Activated T-cell treated with anti-CD3 and anti-CD28 coated beads, Interleukin-2, amount 50 U/mL, for 4 hours (primary cell): ENCODE results near the gene ZBTB20. TPM values are rescaled to one million over a fixed set of nuclear protein-coding genes. Genes with fewer than 3 reads are reported as not detected.

Experiments
- ATAC-seq, 2 donors: fragments of 200-7000 bp; cut with Tn5 transposase; one replicate each; pipeline ENCODE4 v1.10.0; 2021
- DNase-seq: peaks from one replicate; pipeline ENCODE4 v3.0.0-alpha.2; 2020
- H3K27me3 Mint-ChIP-seq: one replicate; pipeline ENCODE4 v1.8.0; 2021; ENCODE audit warnings: low read depth, mixed read lengths
- H3K36me3 Mint-ChIP-seq: one replicate; pipeline ENCODE4 v1.8.0; 2022; ENCODE audit warnings: mixed read lengths; ENCODE audit not compliant: insufficient read depth
- H3K4me1 Mint-ChIP-seq: one replicate; pipeline ENCODE4 v1.8.0; 2021; ENCODE audit warnings: low read depth, mixed read lengths
- H3K4me3 Mint-ChIP-seq: one replicate; pipeline ENCODE4 v1.8.0; 2021; ENCODE audit warnings: mild to moderate bottlenecking, moderate library complexity, mixed read lengths
- H3K9me3 Mint-ChIP-seq: one replicate; pipeline ENCODE4 v1.8.0; 2021; ENCODE audit warnings: mixed read lengths
- total RNA-seq, 3 donors: library from RNA; stranded (reverse); gene quantifications; one replicate each; pipeline ENCODE4 v1.2.1, GENCODE V29; 2021

Gene ZBTB20
- total RNA-seq, 3 donors from 2014 or later, result 0.91 to 2.8 (median 1.8) TPM

DNA sequence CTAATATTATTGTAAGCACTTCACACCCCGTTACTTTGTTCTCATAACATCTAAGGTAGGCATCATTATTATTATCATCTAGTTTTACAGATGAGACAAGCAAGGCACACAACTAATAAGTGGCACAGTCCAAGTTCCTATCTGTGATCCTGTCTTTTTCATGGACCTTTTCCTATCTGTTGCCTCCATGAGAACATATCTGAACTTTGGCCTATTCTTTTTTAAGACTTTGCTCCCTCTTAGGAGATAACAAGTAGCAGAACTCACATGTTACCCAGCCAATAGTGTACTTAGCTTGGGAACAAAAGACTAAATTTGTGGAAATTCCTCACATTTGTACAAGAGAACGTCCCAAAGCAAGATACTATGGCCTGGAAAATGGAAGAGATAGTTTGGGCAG lies 680.8 kb downstream of the ZBTB20 start:
- ATAC-seq (no peak), DNase-seq (no peak)
- H3K27me3 Mint-ChIP-seq, result no peaks in the 10 kb centered on the region
- no peaks in the 10 kb centered on the region for H3K36me3 Mint-ChIP-seq
- no peaks in the 10 kb centered on the region for H3K9me3 Mint-ChIP-seq
- no peak overlapping the region for H3K4me3 Mint-ChIP-seq
- no peaks in the 10 kb centered on the region for H3K4me1 Mint-ChIP-seq

DNA sequence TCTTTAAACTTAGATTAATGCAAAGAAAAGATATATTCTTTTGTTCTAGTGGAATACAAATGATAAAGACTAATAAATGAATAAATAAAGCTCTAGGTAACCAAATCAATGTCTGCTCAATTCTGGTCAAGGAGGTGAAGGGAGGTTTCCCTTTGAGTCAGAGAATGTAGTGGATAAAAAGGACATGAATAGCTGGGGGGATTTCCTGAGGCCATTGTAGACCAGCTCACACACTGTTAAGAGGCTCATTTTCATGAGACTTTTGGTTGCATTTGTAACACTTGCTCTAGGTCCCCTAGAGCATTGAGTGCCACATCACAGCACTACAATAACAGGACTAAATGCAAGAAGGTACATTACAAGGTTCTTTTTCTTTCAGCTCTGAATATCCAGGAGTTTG lies 682.5 kb downstream of the ZBTB20 start:
- no peaks in the 10 kb centered on the region for H3K4me1 Mint-ChIP-seq
- ATAC-seq, result no peak
- H3K27me3 Mint-ChIP-seq, result no peaks in the 10 kb centered on the region
- no peaks in the 10 kb centered on the region for H3K9me3 Mint-ChIP-seq
- H3K36me3 Mint-ChIP-seq, result no peaks in the 10 kb centered on the region
- no peak for DNase-seq
- H3K4me3 Mint-ChIP-seq, result no peak overlapping the region

DNA sequence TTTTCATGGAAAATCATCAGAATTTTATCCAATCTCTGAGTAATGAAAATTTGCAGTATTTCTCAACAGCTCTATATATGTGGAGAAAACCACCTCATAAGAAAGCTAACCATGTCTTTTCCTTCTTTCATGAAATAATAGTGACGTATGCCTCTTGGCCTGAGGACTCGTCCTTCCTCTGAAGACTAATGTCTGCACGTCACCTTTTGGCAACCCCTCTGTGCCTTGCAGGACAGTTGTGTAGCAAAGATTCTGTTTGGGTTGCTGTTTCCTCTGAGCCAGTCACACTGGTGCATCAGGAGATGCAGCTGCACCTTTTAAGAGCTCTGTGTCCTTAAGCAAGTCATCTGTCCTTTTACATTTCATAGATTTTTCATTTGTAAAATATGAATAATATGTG lies 684.3 kb downstream of the ZBTB20 start:
- no peak for DNase-seq
- no peak overlapping the region for H3K4me3 Mint-ChIP-seq
- no peaks in the 10 kb centered on the region for H3K4me1 Mint-ChIP-seq
- ATAC-seq, result no peak
- H3K9me3 Mint-ChIP-seq, result no peaks in the 10 kb centered on the region
- H3K27me3 Mint-ChIP-seq, result no peaks in the 10 kb centered on the region
- no peaks in the 10 kb centered on the region for H3K36me3 Mint-ChIP-seq

DNA sequence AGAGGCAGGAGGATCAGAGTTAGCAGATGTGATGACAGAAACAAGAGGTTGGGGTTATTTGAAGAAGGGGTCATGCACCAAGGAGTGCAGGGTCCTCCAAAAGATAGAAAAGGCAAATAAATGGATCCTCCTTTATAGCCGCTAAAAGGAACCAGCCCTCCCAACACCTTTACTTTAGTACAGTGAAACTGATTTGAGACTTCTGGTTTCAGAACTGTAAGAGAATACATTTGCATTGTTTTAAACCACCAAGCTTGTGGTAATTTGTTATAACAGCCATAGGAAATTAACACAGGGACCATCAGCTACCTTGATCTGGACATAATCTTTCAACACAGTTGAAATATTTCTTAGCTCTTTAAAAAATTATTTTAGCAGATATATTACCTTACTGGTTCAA lies 686.6 kb downstream of the ZBTB20 start:
- Mint-ChIP-seq H3K4me1 (no peaks in the 10 kb centered on the region), H3K9me3 (no peaks in the 10 kb centered on the region), H3K4me3 (no peak overlapping the region), H3K27me3 (no peaks in the 10 kb centered on the region), H3K36me3 (no peaks in the 10 kb centered on the region)
- ATAC-seq, result no peak
- no peak for DNase-seq

DNA sequence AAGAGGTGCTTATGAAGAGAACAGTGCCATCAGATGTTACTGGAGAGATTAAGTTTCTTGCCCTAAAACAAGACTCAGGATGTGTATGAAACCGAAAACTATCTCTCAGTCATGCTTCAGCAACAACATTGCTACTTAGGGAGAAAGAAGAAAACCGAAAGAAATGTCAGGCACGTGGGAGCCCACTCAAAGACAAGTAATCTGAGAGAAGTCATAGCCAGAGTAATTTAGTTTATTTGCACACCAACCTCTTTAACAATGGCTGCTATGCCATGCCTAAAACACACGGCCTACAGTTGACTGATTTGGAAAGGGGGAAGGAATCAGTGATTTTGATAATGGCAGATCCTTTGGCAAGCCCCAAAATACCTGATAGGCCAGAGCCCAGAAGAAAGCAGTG lies 690.3 kb downstream of the ZBTB20 start:
- ATAC-seq, result peak; percentile 48 to 53
- no peaks in the 10 kb centered on the region for H3K9me3 Mint-ChIP-seq

DNA sequence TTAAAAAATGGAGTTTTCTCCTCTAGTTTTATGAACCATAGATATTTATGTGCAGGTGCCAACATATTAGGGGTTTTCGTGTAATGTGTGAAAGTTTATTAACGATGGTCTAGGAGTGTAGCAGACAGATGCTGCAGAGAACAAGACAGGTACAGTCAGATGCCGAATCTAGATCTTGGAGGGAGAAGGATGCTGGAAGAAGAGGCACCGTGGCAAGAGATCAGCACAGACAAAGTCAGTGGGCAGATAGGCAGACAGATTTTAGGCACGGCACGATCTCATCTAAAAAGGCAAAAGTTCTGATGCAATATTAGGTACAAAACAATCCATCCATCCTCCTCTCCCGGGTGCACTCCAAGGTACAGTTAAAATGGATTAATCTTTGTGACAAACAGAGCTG lies 691.7 kb downstream of the ZBTB20 start:
- no peaks in the 10 kb centered on the region for H3K9me3 Mint-ChIP-seq

More for the DNA sequence above, 690.3 kb downstream of the ZBTB20 start:
- Mint-ChIP-seq H3K27me3 (no peaks in the 10 kb centered on the region), H3K36me3 (no peaks in the 10 kb centered on the region), H3K4me3 (no peak overlapping the region), H3K4me1 (peaks cover 5% of the 10 kb centered on the region)
- DNase-seq, result no peak

DNA sequence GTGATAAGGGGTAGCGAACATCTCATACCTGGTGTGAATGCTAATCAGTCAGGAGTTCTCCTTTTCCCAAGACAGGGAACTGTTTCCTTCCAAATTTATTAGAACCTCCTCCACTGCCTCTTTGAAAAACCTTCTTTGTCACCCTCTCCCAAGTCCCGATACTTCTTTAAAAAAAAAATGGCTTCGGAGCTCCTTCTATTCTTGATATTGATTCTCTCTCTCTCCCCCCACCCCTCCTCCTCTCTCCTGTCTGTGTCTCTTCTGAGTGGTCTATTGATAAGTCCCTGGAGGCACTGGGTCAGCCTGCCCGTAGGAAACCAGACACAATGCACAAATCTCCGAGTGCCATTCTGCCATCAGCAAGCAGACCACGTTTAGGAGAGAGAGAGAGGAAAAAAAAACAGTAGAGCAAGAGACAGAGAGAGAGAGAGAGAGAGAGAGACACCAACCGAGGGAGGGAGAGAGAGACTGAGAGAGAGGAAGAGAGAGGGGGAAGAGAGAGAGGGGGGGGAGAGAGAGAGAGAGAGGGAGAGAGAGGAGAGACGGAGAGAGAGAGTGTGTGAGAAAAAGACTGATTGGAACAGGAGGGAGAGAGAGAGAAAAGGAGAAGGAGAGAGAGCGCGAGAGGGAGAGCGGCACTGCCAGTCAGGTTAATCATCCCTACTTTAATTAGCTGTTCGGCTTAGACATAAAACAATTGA lies 692.4 kb downstream of the ZBTB20 start:
- Mint-ChIP-seq H3K36me3 (no peaks in the 10 kb centered on the region), H3K4me1 (peaks cover 5% of the 10 kb centered on the region), H3K4me3 (no peak overlapping the region), H3K27me3 (no peaks in the 10 kb centered on the region), H3K9me3 (no peaks in the 10 kb centered on the region)
- peak in 1 of 2 donors; percentile 30 for ATAC-seq
- DNase-seq, result no peak

More for the DNA sequence above, 691.7 kb downstream of the ZBTB20 start:
- no peak for ATAC-seq
- no peaks in the 10 kb centered on the region for H3K36me3 Mint-ChIP-seq
- DNase-seq, result no peak
- H3K4me3 Mint-ChIP-seq, result no peak overlapping the region
- H3K4me1 Mint-ChIP-seq, result peaks cover 5% of the 10 kb centered on the region
- H3K27me3 Mint-ChIP-seq, result no peaks in the 10 kb centered on the region

DNA sequence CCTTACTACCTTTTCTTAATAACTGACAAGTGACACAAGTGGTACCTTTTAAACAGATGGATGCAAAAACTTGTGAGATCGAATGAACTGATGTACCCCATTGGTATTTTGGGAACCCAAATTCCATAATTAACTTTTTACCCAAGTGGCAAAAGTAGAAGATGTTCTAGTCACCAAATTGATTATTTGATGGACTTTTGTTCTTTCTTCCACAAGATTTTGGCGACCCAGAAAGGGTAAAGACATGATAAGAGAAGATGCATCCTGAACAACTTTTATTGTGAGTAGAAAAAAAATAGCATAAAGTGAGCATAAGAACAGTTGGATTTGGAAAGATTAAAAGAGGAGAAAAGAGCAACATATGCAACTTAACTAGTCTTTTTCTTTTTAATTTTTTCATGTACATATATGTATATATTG lies 693.7 kb downstream of the ZBTB20 start:
- H3K9me3 Mint-ChIP-seq, result no peaks in the 10 kb centered on the region
- H3K4me1 Mint-ChIP-seq, result peaks cover 5% of the 10 kb centered on the region
- no peaks in the 10 kb centered on the region for H3K27me3 Mint-ChIP-seq
- peaks cover 2% of the 10 kb centered on the region for H3K36me3 Mint-ChIP-seq
- no peak overlapping the region for H3K4me3 Mint-ChIP-seq
- DNase-seq, result no peak
- ATAC-seq, result no peak

DNA sequence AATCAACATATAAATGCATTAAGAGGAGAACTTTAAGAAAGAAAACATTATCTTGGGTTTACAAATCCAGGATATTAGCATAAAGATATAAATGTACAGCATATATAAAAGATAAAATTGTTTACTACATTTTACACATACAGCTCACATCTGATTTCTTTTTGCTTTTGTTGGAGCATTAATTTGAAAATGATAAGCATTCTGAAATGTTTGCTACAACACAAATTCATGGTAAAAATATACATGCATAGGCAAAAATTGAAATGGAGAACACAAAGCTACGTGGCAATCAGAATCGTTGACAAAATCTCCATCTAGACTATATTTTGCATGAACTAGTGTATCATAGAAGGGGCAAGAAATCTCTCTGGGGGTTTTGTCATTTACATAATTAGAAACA lies 694.2 kb downstream of the ZBTB20 start:
- H3K4me3 Mint-ChIP-seq, result no peak overlapping the region

DNA sequence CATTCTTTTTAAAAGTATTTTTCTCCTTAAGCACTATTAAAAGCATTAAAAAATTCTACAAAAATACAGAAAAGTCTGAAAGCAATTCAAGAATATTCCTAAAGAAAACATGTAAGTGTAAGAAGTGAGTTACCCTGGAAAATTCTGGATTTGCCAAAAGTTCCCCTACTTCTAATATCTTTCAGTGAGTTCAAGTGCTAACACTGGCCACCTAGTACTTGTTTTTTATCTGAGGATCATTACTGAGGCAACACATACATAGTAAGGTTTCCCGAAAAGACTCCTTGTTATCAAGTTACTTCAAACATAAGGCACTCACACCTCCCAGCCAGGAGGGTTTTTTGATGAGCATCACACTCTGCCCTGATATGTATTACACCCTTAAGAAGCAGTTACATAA lies 694.8 kb downstream of the ZBTB20 start:
- ATAC-seq (no peak), DNase-seq (no peak)
- H3K27me3 Mint-ChIP-seq, result no peaks in the 10 kb centered on the region
- no peaks in the 10 kb centered on the region for H3K9me3 Mint-ChIP-seq
- no peak overlapping the region for H3K4me3 Mint-ChIP-seq
- peaks cover 5% of the 10 kb centered on the region for H3K4me1 Mint-ChIP-seq
- H3K36me3 Mint-ChIP-seq, result peaks cover 2% of the 10 kb centered on the region

More for the DNA sequence above, 694.2 kb downstream of the ZBTB20 start:
- Mint-ChIP-seq H3K9me3 (no peaks in the 10 kb centered on the region), H3K36me3 (peaks cover 2% of the 10 kb centered on the region), H3K4me1 (peaks cover 5% of the 10 kb centered on the region), H3K27me3 (no peaks in the 10 kb centered on the region)
- DNase-seq (no peak), ATAC-seq (no peak)

DNA sequence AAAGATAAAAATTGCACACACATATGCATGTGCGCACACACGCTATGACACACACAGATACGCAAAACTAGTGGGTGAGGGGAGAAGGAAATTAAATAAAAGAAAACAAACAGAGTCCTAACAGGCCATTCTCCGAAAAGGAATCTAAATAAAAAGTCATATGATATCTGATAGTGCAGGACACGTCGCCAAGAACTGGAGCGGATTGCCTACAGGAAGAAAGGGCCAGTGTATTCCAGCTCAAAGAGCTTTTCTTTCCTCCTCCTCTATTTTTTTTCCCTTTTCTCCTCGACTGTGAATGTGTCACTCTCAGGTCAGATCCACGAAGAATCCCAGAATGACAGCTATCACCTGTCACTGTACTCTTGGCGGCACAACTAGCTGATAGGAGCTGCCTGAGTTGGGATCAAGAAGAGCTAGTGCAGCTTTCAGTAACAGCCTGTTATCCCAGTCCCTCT lies 695.5 kb downstream of the ZBTB20 start:
- ATAC-seq, result no peak
- peaks cover 3% of the 10 kb centered on the region for H3K36me3 Mint-ChIP-seq
- H3K9me3 Mint-ChIP-seq, result no peaks in the 10 kb centered on the region
- H3K4me1 Mint-ChIP-seq, result peaks cover 5% of the 10 kb centered on the region
- H3K27me3 Mint-ChIP-seq, result no peaks in the 10 kb centered on the region
- no peak overlapping the region for H3K4me3 Mint-ChIP-seq
- DNase-seq, result no peak

DNA sequence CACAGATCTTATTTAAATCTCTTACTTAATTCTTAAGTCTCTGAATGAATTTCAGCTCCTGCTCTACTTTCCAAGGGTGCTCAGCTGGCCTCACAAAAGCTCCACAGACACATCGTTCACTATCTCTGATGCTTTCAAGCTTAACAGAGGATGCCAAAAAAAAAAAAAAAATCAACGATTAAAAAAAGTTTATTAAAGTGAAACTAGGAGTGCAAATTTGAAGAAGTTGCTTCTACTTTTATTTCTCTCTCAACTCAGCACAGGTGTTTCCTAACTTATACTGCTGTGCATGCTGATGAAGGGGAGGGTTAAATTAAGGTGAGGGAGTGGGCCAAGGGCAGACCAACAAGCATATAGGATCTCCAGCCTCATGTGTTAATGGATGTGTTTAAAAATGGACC lies 696.0 kb downstream of the ZBTB20 start:
- Mint-ChIP-seq H3K27me3 (no peaks in the 10 kb centered on the region), H3K4me1 (peaks cover 5% of the 10 kb centered on the region), H3K9me3 (no peaks in the 10 kb centered on the region), H3K36me3 (peaks cover 4% of the 10 kb centered on the region), H3K4me3 (no peak overlapping the region)
- DNase-seq (no peak), ATAC-seq (no peak)

DNA sequence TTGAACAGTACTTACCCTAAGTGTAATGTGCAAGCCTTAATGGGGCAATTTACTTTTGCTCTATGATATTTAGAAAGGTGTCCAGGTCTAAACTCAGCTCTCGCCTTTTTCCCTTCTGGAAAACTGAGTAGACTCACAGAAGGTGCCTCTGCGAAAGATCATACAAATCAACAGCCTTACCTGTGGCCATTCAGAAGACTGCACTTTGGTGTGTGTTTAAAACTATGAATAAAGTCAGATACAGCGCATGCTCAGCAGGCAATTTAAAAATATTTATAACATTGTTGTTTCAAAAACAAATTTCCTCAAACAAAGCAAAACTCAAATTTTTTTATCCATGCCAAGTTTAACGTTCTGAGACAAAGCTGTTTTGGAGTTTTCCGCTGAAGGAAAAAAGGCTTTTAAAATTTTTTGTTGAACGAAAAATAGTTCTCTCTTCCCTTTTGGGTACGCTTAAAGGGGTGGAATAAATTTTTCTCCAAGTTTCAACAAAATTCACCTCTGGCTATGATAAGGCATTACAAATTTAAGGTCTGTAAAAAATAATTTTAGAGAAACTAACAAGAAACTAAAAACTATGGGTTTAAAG lies 697.0 kb downstream of the ZBTB20 start:
- peaks cover 5% of the 10 kb centered on the region for H3K4me1 Mint-ChIP-seq
- H3K4me3 Mint-ChIP-seq, result no peak overlapping the region
- H3K9me3 Mint-ChIP-seq, result no peaks in the 10 kb centered on the region
- no peak for ATAC-seq
- no peaks in the 10 kb centered on the region for H3K27me3 Mint-ChIP-seq
- peaks cover 4% of the 10 kb centered on the region for H3K36me3 Mint-ChIP-seq
- DNase-seq, result no peak

DNA sequence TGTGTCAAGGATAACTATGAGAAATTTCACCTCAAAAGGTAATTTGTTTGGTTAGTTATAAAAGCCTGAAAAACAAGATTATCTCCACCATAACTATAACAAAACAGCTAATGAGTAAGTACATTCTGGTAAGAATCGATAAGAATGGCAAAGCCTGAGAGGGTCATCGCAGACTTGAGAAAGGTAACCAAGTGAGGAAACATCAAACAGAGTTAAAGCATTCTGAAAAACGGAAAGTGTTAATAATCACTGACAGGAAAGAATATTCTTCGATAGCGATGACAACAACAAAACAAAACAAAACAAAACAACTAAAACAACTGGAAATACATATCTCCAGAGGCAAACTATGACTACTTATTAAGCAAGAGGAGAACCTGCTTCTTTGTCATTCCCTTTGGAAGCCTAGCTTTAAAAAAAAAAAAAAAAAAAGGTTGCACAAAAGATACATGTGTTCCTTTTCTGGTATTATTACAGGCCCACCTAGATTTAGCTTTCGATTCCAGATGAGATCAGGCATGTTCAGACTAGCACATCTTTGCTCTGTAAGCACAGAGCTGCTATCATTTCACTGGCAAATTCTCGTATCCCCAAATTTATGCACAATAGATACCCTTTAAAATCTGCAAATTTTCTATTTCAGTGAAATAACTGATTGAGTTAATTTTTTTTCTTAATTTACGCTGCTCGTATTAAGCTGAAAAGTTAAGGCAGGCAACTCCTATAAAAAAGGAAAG lies 697.6 kb downstream of the ZBTB20 start:
- Mint-ChIP-seq H3K36me3 (peaks cover 4% of the 10 kb centered on the region), H3K27me3 (no peaks in the 10 kb centered on the region), H3K4me1 (peaks cover 5% of the 10 kb centered on the region), H3K9me3 (no peaks in the 10 kb centered on the region), H3K4me3 (no peak overlapping the region)
- DNase-seq (no peak), ATAC-seq (no peak)
